Esophagus squamous epithelium (tissue), 5 donors: ENCODE measurements around the gene A3GALT2. TPM values are rescaled to one million over a fixed set of nuclear protein-coding genes. Genes with fewer than 3 reads are reported as not detected.

Experiments
- DNase-seq: peaks from one replicate; lab custom pipeline; 2025; lab: John Stamatoyannopoulos, UW
- H3K27ac ChIP-seq, 4 donors: fragments of 200-600 bp; sonication (generic); one replicate each; pipeline ENCODE4 v1.5.1; 2016 to 2019; ENCODE audit warnings: mild to moderate bottlenecking in 1 of 4
- H3K27me3 ChIP-seq, 4 donors: fragments of 200-600 bp; sonication (generic); 1 replicate in 3 of 4; 2 replicates in 1 of 4; pipeline versions ENCODE4 v1.5.1 to v1.6.0; 2017 to 2021; ENCODE audit warnings: antibody characterized with exemption in 1 of 4
- H3K36me3 ChIP-seq, 3 donors: fragments of 200-600 bp; sonication (generic); one replicate each; pipeline ENCODE4 v1.5.1; 2016 to 2019
- H3K4me1 ChIP-seq, 3 donors: fragments of 200-600 bp; sonication (generic); one replicate each; pipeline ENCODE4 v1.5.1; 2017 to 2019
- H3K4me3 ChIP-seq, 4 donors: fragments of 200-600 bp; sonication (generic); 1 replicate in 3 of 4; 2 replicates in 1 of 4; pipeline ENCODE4 v1.5.1; 2016 to 2019; ENCODE audit warnings: mild to moderate bottlenecking in 2 of 4, moderate library complexity in 1 of 4
- H3K9me3 ChIP-seq, 3 donors: fragments of 200-600 bp; sonication (generic); one replicate each; pipeline ENCODE4 v1.5.1; 2016 to 2019
- POLR2A ChIP-seq, 4 donors: fragments of 450-650 bp; IDR thresholded peaks; one replicate each; pipeline ENCODE4 v1.6.1; 2017; ENCODE audit warnings: antibody characterized with exemption in 4 of 4, mild to moderate bottlenecking in 4 of 4, moderate library complexity in 3 of 4
- WGBS, 2 donors: methylation state at CpG; one replicate each; pipeline ENCODE4 v1.1.5; 2018; 5-methylcytosine and 5-hydroxymethylcytosine counted together
- intact Hi-C: fragments of 100-400 bp; cut with DNase I; formaldehyde crosslinking; loops from one replicate; pipeline ENCODE4 v1.15.0; 2022
- total RNA-seq, 4 donors: library from RNA; depleted of rRNA; stranded (reverse); fragments of >200 nt; gene quantifications; one replicate each; pipeline ENCODE4 v1.1.0, GENCODE V29; 2016
- TF ChIP-seq, protein P1 (sequence below), 6 experiments: fragments of 450-650 bp in 4 of 6; fragments of 200-600 bp in 2 of 6; sonication (generic) in 2 of 6; IDR thresholded peaks; one replicate each; pipeline ENCODE4 v1.5.1; 2016 to 2019; ENCODE audit warnings: antibody characterized with exemption in 6 of 6, mild to moderate bottlenecking in 4 of 6, moderate library complexity in 4 of 6
- donor health status: DM: yes; HTN: yes; CAD: no.

Gene A3GALT2
- total RNA-seq, 4 donors from 2014 or later, result not detected

- Histone ChIP-seq H3K27me3 (no peaks in the 10 kb centered on the region), H3K27ac (peak overlapping the region; percentile 89 to 99 (median 96)), H3K4me1 (peaks cover 31 to 68% (median 38%) of the 10 kb centered on the region in 3 donors), H3K4me3 (peak overlapping the region; percentile 57 to 96 (median 78)), H3K36me3 (peaks cover 0 to 12% (median 0%) of the 10 kb centered on the region in 3 donors), H3K9me3 (no peaks in the 10 kb centered on the region)
- 1 to 2% methylated on average over 11 of the region's 11 CpGs for WGBS, 2 donors
- no peak for DNase-seq
- intact Hi-C loops, result no loop called here
- no peak for TF ChIP-seq POLR2A (IDR thresholded peaks at IDR 0.05)
- TF ChIP-seq, protein P1, sequence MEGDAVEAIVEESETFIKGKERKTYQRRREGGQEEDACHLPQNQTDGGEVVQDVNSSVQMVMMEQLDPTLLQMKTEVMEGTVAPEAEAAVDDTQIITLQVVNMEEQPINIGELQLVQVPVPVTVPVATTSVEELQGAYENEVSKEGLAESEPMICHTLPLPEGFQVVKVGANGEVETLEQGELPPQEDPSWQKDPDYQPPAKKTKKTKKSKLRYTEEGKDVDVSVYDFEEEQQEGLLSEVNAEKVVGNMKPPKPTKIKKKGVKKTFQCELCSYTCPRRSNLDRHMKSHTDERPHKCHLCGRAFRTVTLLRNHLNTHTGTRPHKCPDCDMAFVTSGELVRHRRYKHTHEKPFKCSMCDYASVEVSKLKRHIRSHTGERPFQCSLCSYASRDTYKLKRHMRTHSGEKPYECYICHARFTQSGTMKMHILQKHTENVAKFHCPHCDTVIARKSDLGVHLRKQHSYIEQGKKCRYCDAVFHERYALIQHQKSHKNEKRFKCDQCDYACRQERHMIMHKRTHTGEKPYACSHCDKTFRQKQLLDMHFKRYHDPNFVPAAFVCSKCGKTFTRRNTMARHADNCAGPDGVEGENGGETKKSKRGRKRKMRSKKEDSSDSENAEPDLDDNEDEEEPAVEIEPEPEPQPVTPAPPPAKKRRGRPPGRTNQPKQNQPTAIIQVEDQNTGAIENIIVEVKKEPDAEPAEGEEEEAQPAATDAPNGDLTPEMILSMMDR (IDR thresholded peaks at IDR 0.05), result no peak
Measured at GRCh38 chr1:33348676-33349080, 27.8 kb upstream of the A3GALT2 start.

- intact Hi-C loops, result no loop called here
- WGBS, 2 donors, result 33 to 41% methylated on average over 1 to 2 of the region's 2 CpGs
Measured at GRCh38 chr1:33348194-33348593, 27.3 kb upstream of the A3GALT2 start.

DNA sequence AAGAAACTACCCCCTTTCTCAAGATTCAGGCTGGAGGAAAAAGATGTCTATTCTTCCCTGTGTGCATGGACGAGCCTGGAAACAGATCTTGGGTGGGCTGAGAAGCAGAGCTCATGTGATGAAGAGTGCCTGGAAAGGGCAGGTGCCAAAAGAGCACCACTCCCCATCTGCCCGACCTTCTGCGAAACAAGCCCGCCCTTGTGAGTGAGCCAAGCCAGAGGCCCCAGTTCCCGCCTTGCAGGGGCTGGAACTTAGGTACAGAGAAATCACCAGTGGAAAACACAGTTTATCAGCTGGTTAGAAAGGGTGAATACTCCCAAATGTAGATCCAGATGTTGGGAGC, 26.7 kb upstream of the A3GALT2 start:
- H3K9me3 ChIP-seq, result no peaks in the 10 kb centered on the region
- no peaks in the 10 kb centered on the region for H3K27me3 ChIP-seq
- TF ChIP-seq POLR2A (IDR thresholded peaks at IDR 0.05), result peak in 1 of 4 donors; percentile 21
- TF ChIP-seq, protein P1 (IDR thresholded peaks at IDR 0.05), result no peak
- peaks cover 41 to 79% (median 46%) of the 10 kb centered on the region in 3 donors for H3K4me1 ChIP-seq
- H3K4me3 ChIP-seq, result peak overlapping the region; percentile 57 to 96 (median 78)
- peak overlapping the region; percentile 89 to 99 (median 96) for H3K27ac ChIP-seq
- 19 to 30% methylated on average over 4 to 5 of the region's 5 CpGs for WGBS, 2 donors
- peaks cover 0 to 17% (median 0%) of the 10 kb centered on the region in 3 donors for H3K36me3 ChIP-seq
- intact Hi-C loops, result no loop called here
- no peak for DNase-seq

More at GRCh38 chr1:33348194-33348593, 27.3 kb upstream of the A3GALT2 start:
- no peaks in the 10 kb centered on the region for H3K9me3 ChIP-seq
- peaks cover 0 to 15% (median 0%) of the 10 kb centered on the region in 3 donors for H3K36me3 ChIP-seq
- peak overlapping the region; percentile 57 to 96 (median 78) for H3K4me3 ChIP-seq
- no peaks in the 10 kb centered on the region for H3K27me3 ChIP-seq
- no peak for DNase-seq
- peaks cover 35 to 73% (median 41%) of the 10 kb centered on the region in 3 donors for H3K4me1 ChIP-seq
- TF ChIP-seq POLR2A (IDR thresholded peaks at IDR 0.05), result no peak
- TF ChIP-seq, protein P1 (IDR thresholded peaks at IDR 0.05), result no peak
- H3K27ac ChIP-seq, result peak overlapping the region; percentile 89 to 99 (median 96)

- Histone ChIP-seq H3K9me3 (no peaks in the 10 kb centered on the region), H3K27ac (peak overlapping the region; percentile 89 to 99 (median 96)), H3K4me3 (peak overlapping the region; percentile 57 to 96 (median 78)), H3K4me1 (peaks cover 46 to 84% (median 51%) of the 10 kb centered on the region in 3 donors), H3K27me3 (no peaks in the 10 kb centered on the region), H3K36me3 (peaks cover 0 to 17% (median 0%) of the 10 kb centered on the region in 3 donors)
- no peak for DNase-seq
- peak in 2 of 4 donors; percentile 68 to 75 for TF ChIP-seq POLR2A (IDR thresholded peaks at IDR 0.05)
- TF ChIP-seq, protein P1 (IDR thresholded peaks at IDR 0.05), result no peak
- intact Hi-C loops, result no loop called here
- WGBS, 2 donors, result 18 to 22% methylated on average over 2 of the region's 2 CpGs
Measured at GRCh38 chr1:33346927-33347649, 26.2 kb upstream of the A3GALT2 start.

DNA sequence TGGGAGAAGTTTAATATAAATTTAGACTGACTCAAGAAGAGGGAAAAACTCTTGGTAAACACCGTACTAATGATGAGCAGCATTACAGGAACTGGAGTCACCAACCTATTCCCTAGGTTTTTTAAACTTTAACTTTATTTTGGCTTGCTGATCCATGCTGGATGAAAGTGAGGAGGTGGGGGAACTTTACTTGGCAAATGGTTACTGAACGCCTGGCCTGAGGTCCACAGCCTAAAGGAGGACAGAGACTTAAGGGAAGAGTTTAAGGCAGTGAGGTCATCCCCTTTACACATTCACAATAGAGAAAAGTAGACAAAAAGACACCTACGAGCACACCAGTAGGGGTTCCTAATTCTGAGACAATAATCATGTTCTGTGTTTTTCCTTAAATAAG, 25.6 kb upstream of the A3GALT2 start:
- intact Hi-C loops, result no loop called here
- WGBS, 2 donors, result 21 to 29% methylated on average over 3 of the region's 3 CpGs
- no peak for DNase-seq

More for the DNA sequence above, 25.6 kb upstream of the A3GALT2 start:
- Histone ChIP-seq H3K9me3 (no peaks in the 10 kb centered on the region), H3K27me3 (no peaks in the 10 kb centered on the region), H3K4me1 (peaks cover 52 to 89% (median 57%) of the 10 kb centered on the region in 3 donors), H3K36me3 (peaks cover 0 to 20% (median 0%) of the 10 kb centered on the region in 3 donors), H3K27ac (peak overlapping the region; percentile 89 to 99 (median 96)), H3K4me3 (peak overlapping the region in 2 of 4 donors; percentile 93 to 96)
- TF ChIP-seq, protein P1 (IDR thresholded peaks at IDR 0.05), result no peak
- TF ChIP-seq POLR2A (IDR thresholded peaks at IDR 0.05), result no peak
